ENCODE results near the gene NPIPB4.
"Not testable (repeated sequence)": the region's sequence is repeated elsewhere in the genome, so short reads cannot be mapped to it uniquely, and the experiment has no call there.

The NPIPB4 gene

GRCh38 chr16:21857656-21858055 is at the start of gene NPIPB4:
TSS of gene NPIPB4 (minus strand) at chr16:21857756. CDS start at chr16:21857378, 378 bp downstream.
- H3K4me1 Mint-ChIP-seq; H3K27ac Mint-ChIP-seq (ENCODE audit: low read depth); ATAC-seq (replicated peaks; ENCODE audit: extremely low read depth, poor library complexity, severe bottlenecking); H3K9me3 Mint-ChIP-seq; H3K4me3 Mint-ChIP-seq; DNase-seq (ENCODE audit: low spot score in 2 of 2); H3K36me3 Mint-ChIP-seq (ENCODE audit: insufficient read depth); H3K27me3 Mint-ChIP-seq: not testable (repeated sequence)

DNA sequence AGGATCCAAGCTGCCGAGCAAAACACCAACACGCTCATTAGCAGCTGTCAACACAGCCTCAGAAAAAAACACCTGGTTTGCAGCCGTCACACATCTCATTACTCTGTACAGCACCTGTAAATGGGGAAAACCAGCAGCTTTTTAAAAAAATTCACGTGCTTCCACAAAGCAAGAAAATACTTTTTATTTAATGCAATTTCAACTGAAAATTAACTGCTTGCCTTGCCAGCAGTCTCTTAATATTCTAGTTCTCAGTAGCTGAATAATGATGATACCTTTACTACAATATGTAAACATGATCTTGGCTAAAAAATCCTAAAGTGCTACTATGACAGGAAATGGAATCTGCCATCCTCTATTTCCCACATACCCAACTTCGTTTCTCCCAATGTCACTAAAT is 41.4 kb upstream of the NPIPB4 start:
- H3K36me3 Mint-ChIP-seq (ENCODE audit: insufficient read depth); H3K27me3 Mint-ChIP-seq; H3K4me3 Mint-ChIP-seq; H3K9me3 Mint-ChIP-seq; H3K4me1 Mint-ChIP-seq; ATAC-seq (replicated peaks; ENCODE audit: extremely low read depth, poor library complexity, severe bottlenecking); DNase-seq (ENCODE audit: low spot score in 2 of 2); H3K27ac Mint-ChIP-seq (ENCODE audit: low read depth): not testable (repeated sequence)

DNA sequence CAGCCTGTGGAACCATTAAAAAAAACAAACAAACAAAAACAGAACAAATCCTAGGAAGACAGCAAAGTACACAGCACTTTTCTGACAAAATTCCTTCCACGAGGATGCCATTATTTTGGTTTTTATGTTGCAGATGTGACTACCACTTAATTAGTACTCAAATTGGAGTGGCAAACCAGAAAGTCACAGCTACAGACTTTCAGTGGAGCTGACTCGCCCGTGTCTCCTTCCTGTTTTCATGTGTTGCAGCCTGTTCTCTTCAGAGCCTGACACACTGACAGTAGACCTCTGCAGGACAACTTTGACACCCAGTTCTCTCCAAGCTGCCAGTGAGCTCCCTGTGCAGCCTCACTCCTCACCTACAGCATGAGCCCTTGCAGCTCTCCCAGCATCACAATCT is 24.4 kb upstream of the NPIPB4 start:
- not testable (repeated sequence) for H3K9me3 Mint-ChIP-seq; ATAC-seq (replicated peaks; ENCODE audit: extremely low read depth, poor library complexity, severe bottlenecking); H3K4me1 Mint-ChIP-seq; H3K27ac Mint-ChIP-seq (ENCODE audit: low read depth); H3K4me3 Mint-ChIP-seq; H3K27me3 Mint-ChIP-seq; H3K36me3 Mint-ChIP-seq (ENCODE audit: insufficient read depth)
- DNase-seq (ENCODE audit: low spot score in 2 of 2): peak in 1 of 2 donors; percentile 16

GRCh38 chr16:21837186-21837585 is 20.4 kb downstream of the NPIPB4 start:
- not testable (repeated sequence) for ATAC-seq (replicated peaks; ENCODE audit: extremely low read depth, poor library complexity, severe bottlenecking); H3K27me3 Mint-ChIP-seq; H3K4me1 Mint-ChIP-seq; H3K9me3 Mint-ChIP-seq; H3K36me3 Mint-ChIP-seq (ENCODE audit: insufficient read depth); DNase-seq (ENCODE audit: low spot score in 2 of 2)
- H3K4me3 Mint-ChIP-seq: peak overlapping the region; percentile 68
- H3K27ac Mint-ChIP-seq (ENCODE audit: low read depth): peak overlapping the region; percentile 84

GRCh38 chr16:21836334-21836733 is 21.2 kb downstream of the NPIPB4 start:
- H3K4me3 Mint-ChIP-seq; H3K36me3 Mint-ChIP-seq (ENCODE audit: insufficient read depth); H3K9me3 Mint-ChIP-seq; H3K27me3 Mint-ChIP-seq; H3K4me1 Mint-ChIP-seq; H3K27ac Mint-ChIP-seq (ENCODE audit: low read depth): not testable (repeated sequence)
- peak; percentile 43 for ATAC-seq (replicated peaks; ENCODE audit: extremely low read depth, poor library complexity, severe bottlenecking)
- DNase-seq (ENCODE audit: low spot score in 2 of 2): peak in 1 of 2 donors; percentile 35

DNA sequence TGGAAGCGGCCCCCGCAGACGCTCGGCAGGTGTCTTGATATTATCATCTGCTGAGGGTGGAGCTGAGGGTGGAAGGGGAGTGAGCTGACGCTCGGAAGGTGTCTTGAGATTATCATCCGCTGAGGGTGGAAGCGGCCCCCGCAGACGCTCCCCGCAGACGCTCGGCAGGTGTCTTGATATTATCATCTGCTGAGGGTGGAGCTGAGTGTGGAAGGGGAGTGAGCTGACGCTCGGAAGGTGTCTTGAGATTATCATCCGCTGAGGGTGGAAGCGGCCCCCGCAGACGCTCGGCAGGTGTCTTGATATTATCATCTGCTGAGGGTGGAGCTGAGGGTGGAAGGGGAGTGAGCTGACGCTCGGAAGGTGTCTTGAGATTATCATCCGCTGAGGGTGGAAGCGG is 21.8 kb downstream of the NPIPB4 start:
- not testable (repeated sequence) for H3K36me3 Mint-ChIP-seq (ENCODE audit: insufficient read depth); H3K4me1 Mint-ChIP-seq; H3K27me3 Mint-ChIP-seq; H3K27ac Mint-ChIP-seq (ENCODE audit: low read depth); H3K4me3 Mint-ChIP-seq; ATAC-seq (replicated peaks; ENCODE audit: extremely low read depth, poor library complexity, severe bottlenecking); H3K9me3 Mint-ChIP-seq
- peak in 1 of 2 donors; percentile 25 for DNase-seq (ENCODE audit: low spot score in 2 of 2)

- H3K27ac Mint-ChIP-seq (ENCODE audit: low read depth); DNase-seq (ENCODE audit: low spot score in 2 of 2); H3K9me3 Mint-ChIP-seq; H3K36me3 Mint-ChIP-seq (ENCODE audit: insufficient read depth); H3K27me3 Mint-ChIP-seq; ATAC-seq (replicated peaks; ENCODE audit: extremely low read depth, poor library complexity, severe bottlenecking); H3K4me3 Mint-ChIP-seq; H3K4me1 Mint-ChIP-seq: not testable (repeated sequence)
These were observed 23.3 kb downstream of the NPIPB4 start for GRCh38 chr16:21834211-21834610.

DNA sequence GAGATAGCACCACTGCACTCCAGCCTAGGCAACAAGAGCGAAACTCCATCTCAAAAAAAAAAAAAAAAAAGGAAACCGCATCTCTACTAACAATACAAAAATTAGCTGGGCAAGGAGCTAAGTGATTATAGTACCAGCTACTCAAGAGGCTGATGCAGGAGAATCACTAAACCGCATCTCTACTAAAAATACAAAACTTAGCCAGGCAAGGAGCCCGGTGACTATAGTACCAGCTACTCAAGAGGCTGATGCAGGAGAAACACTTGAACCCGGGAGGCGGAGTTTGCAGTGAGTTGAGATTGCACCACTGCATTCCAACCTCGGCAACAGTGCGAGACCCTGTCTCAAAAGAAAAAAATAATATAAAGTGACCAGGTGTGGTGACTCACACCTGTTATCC is 27.6 kb downstream of the NPIPB4 start:
- H3K27me3 Mint-ChIP-seq; H3K4me1 Mint-ChIP-seq; H3K36me3 Mint-ChIP-seq (ENCODE audit: insufficient read depth); ATAC-seq (replicated peaks; ENCODE audit: extremely low read depth, poor library complexity, severe bottlenecking); H3K4me3 Mint-ChIP-seq; H3K9me3 Mint-ChIP-seq; DNase-seq (ENCODE audit: low spot score in 2 of 2); H3K27ac Mint-ChIP-seq (ENCODE audit: low read depth): not testable (repeated sequence)

GRCh38 chr16:21826067-21826706 is 31.4 kb downstream of the NPIPB4 start:
- not testable (repeated sequence) for H3K36me3 Mint-ChIP-seq (ENCODE audit: insufficient read depth); DNase-seq (ENCODE audit: low spot score in 2 of 2); H3K9me3 Mint-ChIP-seq; H3K4me3 Mint-ChIP-seq; H3K27ac Mint-ChIP-seq (ENCODE audit: low read depth); H3K4me1 Mint-ChIP-seq; H3K27me3 Mint-ChIP-seq; ATAC-seq (replicated peaks; ENCODE audit: extremely low read depth, poor library complexity, severe bottlenecking)

GRCh38 chr16:21825526-21825925 is 32.0 kb downstream of the NPIPB4 start:
- H3K9me3 Mint-ChIP-seq; ATAC-seq (replicated peaks; ENCODE audit: extremely low read depth, poor library complexity, severe bottlenecking); H3K36me3 Mint-ChIP-seq (ENCODE audit: insufficient read depth); DNase-seq (ENCODE audit: low spot score in 2 of 2); H3K4me1 Mint-ChIP-seq; H3K4me3 Mint-ChIP-seq; H3K27ac Mint-ChIP-seq (ENCODE audit: low read depth); H3K27me3 Mint-ChIP-seq: not testable (repeated sequence)

- ATAC-seq (replicated peaks; ENCODE audit: extremely low read depth, poor library complexity, severe bottlenecking); H3K9me3 Mint-ChIP-seq; H3K4me3 Mint-ChIP-seq; H3K27me3 Mint-ChIP-seq; DNase-seq (ENCODE audit: low spot score in 2 of 2); H3K27ac Mint-ChIP-seq (ENCODE audit: low read depth): not testable (repeated sequence)
- H3K36me3 Mint-ChIP-seq (ENCODE audit: insufficient read depth): peaks cover 14% of the 10 kb centered on the region
- H3K4me1 Mint-ChIP-seq: peaks cover 20% of the 10 kb centered on the region
These were observed 34.3 kb downstream of the NPIPB4 start for GRCh38 chr16:21823258-21823657.

DNA sequence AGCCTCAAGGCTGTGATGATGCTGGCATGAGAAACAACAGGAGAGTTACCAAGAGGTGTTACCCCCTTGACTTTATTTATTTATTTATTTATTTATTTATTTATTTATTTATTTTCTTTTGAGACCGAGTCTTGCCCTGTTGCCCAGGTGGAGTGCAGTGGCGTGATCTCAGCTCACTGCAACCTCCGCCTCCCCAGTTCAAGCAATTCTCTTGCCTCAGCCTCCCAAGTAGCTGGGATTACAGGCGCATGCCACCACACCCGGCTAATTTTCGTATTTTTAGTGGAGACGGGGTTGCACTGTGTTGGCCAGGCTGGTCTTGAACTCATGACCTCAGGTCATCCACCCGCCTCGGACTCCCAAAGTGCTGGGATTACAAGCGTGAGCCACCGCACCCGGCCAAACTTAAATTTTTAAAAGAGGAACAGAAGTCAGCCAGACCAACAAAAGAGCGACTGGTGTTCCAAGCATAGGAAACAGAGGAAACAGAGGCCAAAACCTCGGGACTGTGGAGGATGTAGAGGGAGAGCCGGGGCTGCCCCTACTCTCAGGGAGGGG is 36.6 kb downstream of the NPIPB4 start:
- Mint-ChIP-seq H3K27ac (ENCODE audit: low read depth) (peak overlapping the region; percentile 99), H3K36me3 (ENCODE audit: insufficient read depth) (peaks cover 19% of the 10 kb centered on the region)

DNA sequence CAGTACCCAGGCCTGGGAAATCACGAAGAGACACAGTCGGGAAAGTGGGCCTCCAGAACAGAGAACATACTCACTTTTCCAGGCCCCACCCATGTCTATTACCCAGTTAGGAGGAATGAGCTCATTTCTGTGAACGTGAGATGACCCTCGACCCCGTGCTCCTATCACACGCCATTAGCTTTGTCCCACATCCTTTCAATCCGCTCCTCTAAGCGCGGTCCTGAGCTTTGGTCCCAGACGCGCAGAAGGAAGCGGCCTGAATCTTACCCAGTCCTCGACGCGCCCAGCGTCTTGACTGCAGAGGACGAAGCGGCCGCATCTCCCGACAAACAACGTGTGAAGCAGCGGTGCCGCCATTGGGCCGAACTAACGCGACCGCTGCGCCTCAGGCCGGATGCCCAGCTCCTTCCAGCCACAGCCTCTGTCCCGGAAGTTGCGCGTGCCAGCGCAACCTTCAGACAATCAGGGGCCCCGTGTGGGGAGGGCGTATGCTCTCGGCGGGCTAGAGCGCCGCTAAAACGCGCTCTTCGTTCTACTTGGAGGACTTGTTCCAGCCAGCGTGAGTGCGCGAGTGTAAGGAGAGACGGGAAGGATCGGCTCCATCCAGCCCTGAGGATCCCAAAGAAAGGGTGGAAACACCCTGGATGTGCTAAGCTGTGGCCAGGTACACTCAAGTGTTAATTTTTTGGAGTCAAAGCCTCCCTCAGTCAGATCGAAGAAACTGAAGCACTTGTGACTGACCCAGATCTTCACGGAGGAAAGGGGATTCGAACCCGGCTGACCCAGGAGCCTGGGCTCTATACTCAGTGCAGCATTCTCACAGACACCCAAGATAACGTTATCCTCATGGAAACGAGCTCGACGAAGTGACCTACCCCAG is 37.3 kb downstream of the NPIPB4 start:
- DNase-seq (ENCODE audit: low spot score in 2 of 2) (peak; percentile 40 to 45), ATAC-seq (replicated peaks; ENCODE audit: extremely low read depth, poor library complexity, severe bottlenecking) (peak; percentile 89)
- Mint-ChIP-seq H3K4me1 (peaks cover 20% of the 10 kb centered on the region), H3K36me3 (ENCODE audit: insufficient read depth) (peaks cover 23% of the 10 kb centered on the region), H3K4me3 (peak overlapping the region; percentile 90), H3K27ac (ENCODE audit: low read depth) (peak overlapping the region; percentile 99)
- H3K27me3 Mint-ChIP-seq, H3K9me3 Mint-ChIP-seq: not testable (repeated sequence)

More for the DNA sequence above, 36.6 kb downstream of the NPIPB4 start:
- Mint-ChIP-seq H3K4me1 (peaks cover 20% of the 10 kb centered on the region), H3K4me3 (peak overlapping the region; percentile 90)
- not testable (repeated sequence) for DNase-seq (ENCODE audit: low spot score in 2 of 2); H3K27me3 Mint-ChIP-seq; ATAC-seq (replicated peaks; ENCODE audit: extremely low read depth, poor library complexity, severe bottlenecking); H3K9me3 Mint-ChIP-seq
